Mesenchymal stem cell (in vitro differentiated cells and primary cell): ENCODE measurements around the gene LRCH4.
A peak's percentile ranks its signal among the peaks of the same experiment; 100 is the strongest.

Source experiments
- DNase-seq: peaks from one replicate; pipeline ENCODE4 v3.0.0-alpha.2; 2013
- H2AFZ ChIP-seq: one replicate; pipeline ENCODE4 v1.6.1; 2013; ENCODE audit warnings: low read depth, mild to moderate bottlenecking, control low read depth, inconsistent platforms, low read length, moderate library complexity
- H2AK5ac ChIP-seq: 2 replicates; pipeline ENCODE4 v1.6.1; 2013; ENCODE audit warnings: low read length, moderate library complexity, mild to moderate bottlenecking, inconsistent platforms; ENCODE audit not compliant: severe bottlenecking
- H2BK120ac ChIP-seq: one replicate; pipeline ENCODE4 v1.6.1; 2013; ENCODE audit warnings: low read depth, mild to moderate bottlenecking, inconsistent platforms, low read length, moderate library complexity
- H2BK12ac ChIP-seq, 2 experiments: one replicate each; pipeline ENCODE4 v1.6.1; 2013; ENCODE audit warnings: inconsistent platforms in 2 of 2, low read length in 2 of 2, mild to moderate bottlenecking in 2 of 2, moderate library complexity in 2 of 2, control low read depth in 1 of 2
- H2BK15ac ChIP-seq: one replicate; pipeline ENCODE4 v1.6.1; 2013; ENCODE audit warnings: mild to moderate bottlenecking, low read depth, inconsistent platforms; ENCODE audit not compliant: poor library complexity, severe bottlenecking
- H2BK5ac ChIP-seq: 2 replicates; pipeline ENCODE4 v1.6.1; 2013; ENCODE audit warnings: low read depth, mild to moderate bottlenecking, low read length, control low read depth, inconsistent platforms; ENCODE audit not compliant: poor library complexity, severe bottlenecking
- H3K14ac ChIP-seq, 2 experiments: one replicate each; pipeline ENCODE4 v1.6.1; 2013; ENCODE audit warnings: inconsistent platforms in 2 of 2, low read length in 2 of 2, control low read depth in 1 of 2, mild to moderate bottlenecking in 1 of 2, moderate library complexity in 1 of 2
- H3K18ac ChIP-seq, 2 experiments: one replicate each; pipeline ENCODE4 v1.6.1; 2013; ENCODE audit warnings: inconsistent platforms in 2 of 2, low read length in 2 of 2, control low read depth in 1 of 2, low read depth in 1 of 2, mild to moderate bottlenecking in 1 of 2
- H3K23ac ChIP-seq, 2 experiments: one replicate each; pipeline ENCODE4 v1.6.1; 2013; ENCODE audit warnings: inconsistent platforms in 2 of 2, low read length in 2 of 2, mild to moderate bottlenecking in 2 of 2, moderate library complexity in 2 of 2, control low read depth in 1 of 2
- H3K27ac ChIP-seq: 2 replicates; pipeline ENCODE4 v1.5.1; 2013; ENCODE audit warnings: mild to moderate bottlenecking, moderate library complexity, low read length, control low read depth, inconsistent platforms; ENCODE audit not compliant: poor library complexity, severe bottlenecking
- H3K27me3 ChIP-seq, 2 experiments: 2 replicates each; pipeline versions ENCODE4 v1.6.1 to v1.7.0; 2013; ENCODE audit warnings: low read length in 2 of 2, mild to moderate bottlenecking in 2 of 2, moderate library complexity in 2 of 2, control low read depth in 1 of 2, inconsistent platforms in 1 of 2; ENCODE audit not compliant: control insufficient read depth in 1 of 2, insufficient read depth in 1 of 2
- H3K36me3 ChIP-seq, 2 experiments: 2 replicates each; pipeline versions ENCODE4 v1.6.1 to v1.7.0; 2013; ENCODE audit warnings: low read length in 2 of 2, control low read depth in 1 of 2, inconsistent platforms in 1 of 2, low read depth in 1 of 2, mild to moderate bottlenecking in 1 of 2; ENCODE audit not compliant: insufficient read depth in 2 of 2, control insufficient read depth in 1 of 2
- H3K4ac ChIP-seq, 2 experiments: one replicate each; pipeline ENCODE4 v1.6.1; 2013; ENCODE audit warnings: inconsistent platforms in 2 of 2, low read length in 2 of 2, mild to moderate bottlenecking in 2 of 2, moderate library complexity in 2 of 2, control low read depth in 1 of 2, low read depth in 1 of 2
- H3K4me1 ChIP-seq: 2 replicates; pipeline ENCODE4 v1.6.1; 2013; ENCODE audit warnings: low read depth, low read length, control low read depth; ENCODE audit not compliant: control insufficient read depth, insufficient read depth
- H3K4me2 ChIP-seq: 2 replicates; pipeline ENCODE4 v1.6.1; 2013; ENCODE audit warnings: low read length, mild to moderate bottlenecking, inconsistent platforms; ENCODE audit not compliant: poor library complexity, severe bottlenecking
- H3K4me3 ChIP-seq, 2 experiments: 2 replicates each; pipeline versions ENCODE4 v1.5.1 to v1.7.0; 2013; ENCODE audit warnings: low read length in 2 of 2, mild to moderate bottlenecking in 2 of 2, control low read depth in 1 of 2, low read depth in 1 of 2; ENCODE audit not compliant: insufficient read depth in 1 of 2
- H3K79me1 ChIP-seq: replicated peaks from 2 replicates; pipeline ENCODE4 v1.6.1; 2013; ENCODE audit warnings: mild to moderate bottlenecking, control low read depth, low read length, inconsistent platforms; ENCODE audit not compliant: poor library complexity, severe bottlenecking
- H3K9ac ChIP-seq: 2 replicates; pipeline ENCODE4 v1.7.0; 2013; ENCODE audit warnings: mild to moderate bottlenecking, low read length, moderate library complexity
- H3K9me3 ChIP-seq: 2 replicates; pipeline ENCODE4 v1.7.0; 2013; ENCODE audit warnings: mild to moderate bottlenecking, low read length; ENCODE audit not compliant: control insufficient read depth
- H4K8ac ChIP-seq: one replicate; pipeline ENCODE4 v1.6.1; 2013; ENCODE audit warnings: inconsistent platforms, mild to moderate bottlenecking, low read length, moderate library complexity
- H4K91ac ChIP-seq: one replicate; pipeline ENCODE4 v1.6.1; 2013; ENCODE audit warnings: mild to moderate bottlenecking, low read length, inconsistent platforms
- WGBS: methylation state at CpG from one replicate; pipeline ENCODE4 v1.1.7; 2013; ENCODE audit warnings: mixed read lengths; 5-methylcytosine and 5-hydroxymethylcytosine counted together

The LRCH4 gene

DNA sequence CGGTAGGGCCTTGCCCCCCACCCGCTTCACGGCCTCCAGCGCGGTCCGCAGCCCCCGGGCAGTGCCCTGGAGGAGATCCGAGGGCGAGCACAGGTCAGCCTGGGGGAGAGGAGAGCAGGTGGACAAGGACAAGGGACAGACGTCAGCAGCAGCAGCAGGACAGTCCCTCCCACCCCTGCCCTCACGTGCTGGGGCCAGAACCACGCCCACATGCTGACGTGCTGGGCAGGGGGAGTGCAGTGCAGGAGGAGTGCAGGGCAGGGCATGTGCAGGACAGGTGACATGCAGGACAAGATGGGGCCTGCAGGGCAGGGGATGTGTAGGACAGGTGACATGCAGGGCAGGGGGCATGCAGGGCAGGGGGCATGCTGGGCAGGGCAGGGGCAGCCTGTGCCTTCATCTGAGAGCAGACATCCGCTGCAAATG lies 10.7 kb downstream of the LRCH4 start:
- Histone ChIP-seq H3K18ac (no peak overlapping the region), H2BK120ac (no peak overlapping the region), H3K23ac (no peak overlapping the region), H4K8ac (no peak overlapping the region), H2AK5ac (no peak overlapping the region), H3K4ac (no peak overlapping the region), H3K9me3 (no peaks in the 10 kb centered on the region), H3K14ac (peak overlapping the region in 1 of 2 experiments; percentile 26), H3K27me3 (peaks cover 7 to 15% of the 10 kb centered on the region in 2 experiments), H2AFZ (no peak overlapping the region), H2BK12ac (no peak overlapping the region), H2BK15ac (peak overlapping the region; percentile 15), H3K4me2 (no peak overlapping the region), H2BK5ac (no peak overlapping the region), H3K27ac (no peak overlapping the region), H3K4me1 (peaks cover 28% of the 10 kb centered on the region), H3K36me3 (peaks cover 46 to 79% of the 10 kb centered on the region in 2 experiments), H3K9ac (no peak overlapping the region), H3K79me1 (peaks cover 34% of the 10 kb centered on the region), H4K91ac (peak overlapping the region; percentile 2), H3K4me3 (no peak overlapping the region)
- WGBS: 88% methylated on average over 13 of the region's 14 CpGs
- no peak for DNase-seq

DNA sequence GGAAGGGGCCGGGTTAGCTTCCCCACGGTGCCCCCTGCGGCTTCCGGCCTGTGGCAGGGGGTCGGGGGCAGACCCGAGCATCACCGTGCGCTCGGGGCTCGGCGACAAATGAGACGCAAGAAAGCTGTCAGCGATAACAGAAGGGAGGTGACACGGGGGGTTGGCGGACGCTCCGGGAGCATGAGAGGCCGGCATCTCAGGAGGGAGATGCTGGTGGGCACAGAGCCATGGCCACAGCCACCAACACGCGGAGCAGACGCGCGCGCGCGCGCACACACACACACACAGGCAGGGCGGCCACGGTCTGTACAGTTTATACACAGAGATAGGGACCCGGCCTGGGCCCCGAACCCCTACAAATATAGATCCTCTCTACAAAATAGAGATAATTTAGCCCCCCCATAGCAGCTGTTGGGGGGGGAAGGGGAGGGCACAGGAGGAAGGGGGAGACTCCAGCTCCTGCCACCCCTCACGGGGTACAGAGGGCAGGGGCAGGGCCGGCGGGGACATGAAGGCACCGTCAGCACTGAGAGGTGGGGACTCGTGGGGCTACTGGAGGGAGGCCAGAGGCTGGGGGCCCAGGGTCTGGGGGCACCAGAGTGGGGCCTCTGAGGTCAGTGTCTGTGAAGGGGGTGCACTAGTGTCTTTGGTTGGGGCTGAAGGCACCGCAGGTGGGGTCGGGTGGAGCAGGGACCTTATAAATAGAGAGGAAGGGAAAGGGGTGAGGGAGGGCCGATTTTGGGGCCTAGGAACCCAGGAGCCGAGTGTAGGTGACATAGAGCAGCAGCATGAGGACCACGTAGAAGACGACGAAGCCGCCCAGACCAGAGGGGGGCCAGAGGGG lies 11.3 kb downstream of the LRCH4 start:
- H3K27ac ChIP-seq: no peak overlapping the region
- H2BK5ac ChIP-seq: no peak overlapping the region
- no peak overlapping the region for H2BK120ac ChIP-seq
- H3K18ac ChIP-seq: no peak overlapping the region
- 96% methylated on average over 33 of the region's 44 CpGs for WGBS
- no peak overlapping the region for H3K4ac ChIP-seq
- H3K9ac ChIP-seq: no peak overlapping the region
- no peaks in the 10 kb centered on the region for H3K9me3 ChIP-seq
- H2BK12ac ChIP-seq: no peak overlapping the region
- H3K36me3 ChIP-seq: peaks cover 39 to 72% of the 10 kb centered on the region in 2 experiments
- H2AK5ac ChIP-seq: no peak overlapping the region
- no peak overlapping the region for H3K4me3 ChIP-seq
- H3K4me1 ChIP-seq: peaks cover 34% of the 10 kb centered on the region
- H3K4me2 ChIP-seq: no peak overlapping the region
- H2AFZ ChIP-seq: no peak overlapping the region
- peak overlapping the region; percentile 2 for H4K91ac ChIP-seq
- peaks cover 27% of the 10 kb centered on the region for H3K79me1 ChIP-seq
- H3K23ac ChIP-seq: no peak overlapping the region
- H4K8ac ChIP-seq: no peak overlapping the region
- no peak overlapping the region for H3K14ac ChIP-seq
- no peak for DNase-seq
- H3K27me3 ChIP-seq: peaks cover 7 to 17% of the 10 kb centered on the region in 2 experiments
- peak overlapping the region; percentile 15 for H2BK15ac ChIP-seq

DNA sequence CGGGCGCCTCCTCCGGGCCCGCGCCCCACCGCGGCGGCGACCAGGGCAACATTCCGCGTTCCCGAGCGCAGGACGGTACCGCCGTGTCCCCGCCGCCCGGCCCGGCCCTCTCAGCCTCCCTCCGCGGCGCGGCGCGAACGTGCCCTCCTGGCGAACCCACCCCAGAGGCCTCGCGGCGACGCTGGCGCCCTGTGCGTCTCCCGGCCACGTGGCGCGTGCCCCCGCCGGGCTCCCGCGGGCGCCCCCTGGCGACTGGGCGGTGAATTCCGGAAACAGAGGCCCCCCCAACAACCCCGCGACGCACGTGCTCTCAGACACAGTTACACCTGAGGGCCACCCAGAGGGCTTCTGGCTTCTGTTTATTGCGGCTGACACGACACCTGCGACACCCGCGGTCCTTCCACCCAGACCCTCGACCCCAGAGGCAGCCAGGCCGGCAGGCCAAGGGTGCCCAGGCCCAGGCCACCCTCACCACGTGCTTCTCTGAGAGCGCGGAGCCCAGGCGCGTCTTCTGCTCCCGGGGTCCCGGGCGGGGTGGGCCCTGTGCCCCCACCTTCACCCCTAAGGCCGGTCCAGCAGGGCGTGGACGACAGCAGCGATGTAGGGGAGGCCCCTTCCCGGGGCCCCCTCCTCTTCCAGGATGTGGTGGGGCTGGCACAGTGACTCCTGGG lies 12.1 kb downstream of the LRCH4 start, which contains the start of gene SAP25:
SAP25 (minus strand) TSS at position 210 of the 671 bp plus-strand sequence; CDS start at position 52, 158 bp downstream.
- Histone ChIP-seq H2BK5ac (no peak within 1 kb of the TSS), H2BK12ac (no peak within 1 kb of the TSS), H2AFZ (no peak within 1 kb of the TSS), H2AK5ac (no peak within 1 kb of the TSS), H2BK120ac (no peak within 1 kb of the TSS), H3K9ac (no peak within 1 kb of the TSS), H3K14ac (no peak within 1 kb of the TSS), H3K27ac (no peak within 1 kb of the TSS), H3K4me1 (peaks cover 38% of the 10 kb centered on the region), H3K23ac (no peak within 1 kb of the TSS), H3K36me3 (peaks cover 34 to 65% of the 10 kb centered on the region in 2 experiments), H4K8ac (peak within 1 kb of the TSS; percentile 13), H3K18ac (no peak within 1 kb of the TSS), H3K9me3 (no peaks in the 10 kb centered on the region), H3K4me2 (no peak within 1 kb of the TSS), H2BK15ac (no peak within 1 kb of the TSS), H3K27me3 (peaks cover 7 to 17% of the 10 kb centered on the region in 2 experiments), H4K91ac (peak within 1 kb of the TSS; percentile 52), H3K79me1 (peaks cover 23% of the 10 kb centered on the region), H3K4ac (no peak within 1 kb of the TSS), H3K4me3 (no peak within 1 kb of the TSS)
- DNase-seq: no peak
- 92% methylated on average over 70 of the region's 70 CpGs for WGBS
